ENCODE data around the gene MYO10. TPM values are rescaled to one million over a fixed set of nuclear protein-coding genes. Genes with fewer than 3 reads are reported as not detected.

Gene MYO10
- total RNA-seq, 3 donors from 2014 or later: 8.6 to 22.6 (median 21.2) TPM

DNA sequence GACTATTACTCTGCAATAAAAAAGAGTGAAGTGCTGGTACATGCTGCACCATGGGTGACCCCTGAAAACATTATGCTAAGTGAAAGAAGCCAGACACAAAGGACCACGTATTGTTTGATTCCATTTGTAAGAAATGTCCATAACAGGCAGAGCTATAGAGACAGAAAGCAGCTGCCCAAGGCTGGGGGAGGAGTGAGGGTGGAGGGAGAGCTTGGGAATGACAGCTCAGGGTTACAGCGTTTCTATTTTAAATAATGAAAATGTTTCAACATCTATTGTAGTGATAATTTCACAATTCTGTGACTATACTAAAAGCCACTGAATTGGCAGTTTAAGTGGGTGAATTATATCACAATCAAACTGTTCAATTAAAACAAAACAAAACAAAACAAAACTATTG lies 81.7 kb downstream of the MYO10 start:
- intact Hi-C loops (cut with DNase I; ENCODE audit: low total_unique reads): loop anchor here (1.0 kb wide), 1 partner anchor 17 kb away; no protein-coding TSS in a partner anchor
- H3K27ac ChIP-seq: no peak overlapping the region
- TF ChIP-seq CTCF (IDR thresholded peaks at IDR 0.05) (no peak), POLR2AphosphoS5 (IDR thresholded peaks at IDR 0.05) (no peak), POLR2A (IDR thresholded peaks at IDR 0.05) (no peak)

GRCh38 chr5:16853518-16853917 lies 82.6 kb downstream of the MYO10 start:
- intact Hi-C loops (cut with DNase I; ENCODE audit: low total_unique reads): no loop called here
- Histone ChIP-seq H3K9me3 (no peaks in the 10 kb centered on the region), H3K4me1 (no peaks in the 10 kb centered on the region), H3K27me3 (no peaks in the 10 kb centered on the region), H3K36me3 (no peaks in the 10 kb centered on the region), H3K4me3 (no peak overlapping the region), H3K27ac (no peak overlapping the region)
- no peak for DNase-seq (ENCODE audit: low spot score in 2 of 2)
- TF ChIP-seq POLR2AphosphoS5 (IDR thresholded peaks at IDR 0.05) (no peak), CTCF (IDR thresholded peaks at IDR 0.05) (no peak), POLR2A (IDR thresholded peaks at IDR 0.05) (no peak)

More for the DNA sequence above, 81.7 kb downstream of the MYO10 start:
- Histone ChIP-seq H3K36me3 (no peaks in the 10 kb centered on the region), H3K9me3 (peaks cover 0 to 5% of the 10 kb centered on the region in 2 donors), H3K4me1 (no peaks in the 10 kb centered on the region), H3K4me3 (no peak overlapping the region), H3K27me3 (no peaks in the 10 kb centered on the region)
- no peak for DNase-seq (ENCODE audit: low spot score in 2 of 2)

- Histone ChIP-seq H3K4me1 (no peaks in the 10 kb centered on the region), H3K9me3 (no peaks in the 10 kb centered on the region), H3K36me3 (no peaks in the 10 kb centered on the region), H3K27me3 (no peaks in the 10 kb centered on the region), H3K27ac (no peak overlapping the region), H3K4me3 (no peak overlapping the region)
- intact Hi-C loops (cut with DNase I; ENCODE audit: low total_unique reads): no loop called here
- no peak for DNase-seq (ENCODE audit: low spot score in 2 of 2)
- TF ChIP-seq POLR2AphosphoS5 (IDR thresholded peaks at IDR 0.05): no peak
- TF ChIP-seq POLR2A (IDR thresholded peaks at IDR 0.05): no peak
- TF ChIP-seq CTCF (IDR thresholded peaks at IDR 0.05): no peak
Observed at GRCh38 chr5:16852251-16853005, 83.7 kb downstream of the MYO10 start.

GRCh38 chr5:16849775-16850174 lies 86.3 kb downstream of the MYO10 start:
- intact Hi-C loops (cut with DNase I; ENCODE audit: low total_unique reads): no loop called here
- Histone ChIP-seq H3K27me3 (no peaks in the 10 kb centered on the region), H3K36me3 (no peaks in the 10 kb centered on the region), H3K4me1 (peaks cover 0 to 4% of the 10 kb centered on the region in 2 donors), H3K27ac (no peak overlapping the region), H3K4me3 (no peak overlapping the region), H3K9me3 (no peaks in the 10 kb centered on the region)
- no peak for TF ChIP-seq POLR2AphosphoS5 (IDR thresholded peaks at IDR 0.05)
- DNase-seq (ENCODE audit: low spot score in 2 of 2): no peak

DNA sequence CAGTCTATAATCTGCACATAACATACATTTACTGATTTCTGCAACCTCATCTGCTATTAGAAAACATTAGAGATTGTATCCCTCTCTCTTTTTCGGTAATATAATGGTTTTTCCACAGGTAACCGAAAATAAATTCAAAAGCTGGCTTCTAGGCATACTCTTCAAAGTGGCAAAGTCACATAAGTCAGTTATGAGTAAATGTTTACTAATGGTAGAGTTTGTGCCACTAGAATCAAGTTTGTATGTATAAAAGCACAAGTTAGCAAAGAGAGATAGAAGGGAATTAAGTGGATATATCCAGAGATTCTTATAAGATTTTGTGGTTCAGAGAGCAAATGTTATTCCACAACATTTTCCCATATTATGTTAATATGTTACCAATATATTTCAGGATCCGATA lies 86.9 kb downstream of the MYO10 start:
- Histone ChIP-seq H3K4me3 (no peak overlapping the region), H3K4me1 (peaks cover 0 to 4% of the 10 kb centered on the region in 2 donors), H3K9me3 (no peaks in the 10 kb centered on the region), H3K27me3 (no peaks in the 10 kb centered on the region), H3K36me3 (no peaks in the 10 kb centered on the region), H3K27ac (no peak overlapping the region)
- no peak for DNase-seq (ENCODE audit: low spot score in 2 of 2)
- intact Hi-C loops (cut with DNase I; ENCODE audit: low total_unique reads): no loop called here
- TF ChIP-seq POLR2AphosphoS5 (IDR thresholded peaks at IDR 0.05) (no peak), POLR2A (IDR thresholded peaks at IDR 0.05) (no peak), CTCF (IDR thresholded peaks at IDR 0.05) (no peak)

All from breast epithelium (tissue), 4 donors.